HG03520 (cell line): Measurements from ENCODE around the gene HPGD.
"Not testable (repeated sequence)": the region's sequence is repeated elsewhere in the genome, so short reads cannot be mapped to it uniquely, and the experiment has no call there.

ENCODE experiments used
- ATAC-seq: cut with Tn5 transposase; IDR thresholded peaks from one replicate; pipeline ENCODE4 v1.9.1; 2021; ENCODE audit warnings: mild to moderate bottlenecking, moderate library complexity; ENCODE audit not compliant: unreplicated experiment

Gene HPGD

GRCh38 chr4:174528226-174528625 is 5.9 kb upstream of the HPGD start:
- ATAC-seq = no peak

DNA sequence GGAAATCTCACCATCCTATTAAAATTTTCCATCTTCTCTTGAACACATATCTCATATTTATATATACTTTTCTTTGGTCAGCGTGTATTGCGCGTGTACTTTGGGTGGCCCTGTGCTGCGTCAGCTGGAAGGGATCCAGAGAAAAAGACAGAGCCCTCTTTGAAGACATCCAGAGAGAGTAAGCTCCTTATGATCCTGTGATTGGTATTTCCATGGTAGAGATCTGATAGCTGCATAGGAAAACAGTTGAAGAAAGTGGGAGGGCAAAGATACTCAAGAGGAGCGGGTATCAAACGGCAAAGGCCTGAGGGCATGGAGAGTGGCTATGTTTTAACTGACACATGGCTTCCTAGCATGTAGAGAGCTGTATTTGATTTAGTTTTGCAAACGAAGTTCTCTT is 4.4 kb upstream of the HPGD start:
- ATAC-seq = no peak

GRCh38 chr4:174524242-174524641 is 2.0 kb upstream of the HPGD start:
- ATAC-seq = no peak

GRCh38 chr4:174523025-174523693 is 871 bp upstream of the HPGD start:
- ATAC-seq = no peak

DNA sequence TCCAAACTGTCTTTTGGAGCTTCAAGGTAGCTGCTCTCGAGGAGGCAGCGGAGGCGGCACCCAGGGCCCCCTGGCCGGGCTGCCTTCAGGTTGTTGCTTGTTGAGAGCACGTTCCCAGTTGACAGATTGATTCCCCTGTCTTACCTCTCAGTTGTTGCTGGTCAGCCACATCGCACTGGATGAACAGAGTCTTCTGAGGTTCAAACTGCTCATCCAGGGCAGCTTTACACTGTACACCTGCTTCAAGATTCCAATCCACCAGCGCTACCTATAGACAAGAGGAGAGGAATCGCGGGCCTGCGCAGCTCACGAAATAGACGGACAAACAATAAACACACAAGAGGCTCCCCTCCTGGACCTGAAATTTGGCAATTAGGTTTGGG is 497 bp downstream of the HPGD start:
- ATAC-seq = peak; percentile 33

DNA sequence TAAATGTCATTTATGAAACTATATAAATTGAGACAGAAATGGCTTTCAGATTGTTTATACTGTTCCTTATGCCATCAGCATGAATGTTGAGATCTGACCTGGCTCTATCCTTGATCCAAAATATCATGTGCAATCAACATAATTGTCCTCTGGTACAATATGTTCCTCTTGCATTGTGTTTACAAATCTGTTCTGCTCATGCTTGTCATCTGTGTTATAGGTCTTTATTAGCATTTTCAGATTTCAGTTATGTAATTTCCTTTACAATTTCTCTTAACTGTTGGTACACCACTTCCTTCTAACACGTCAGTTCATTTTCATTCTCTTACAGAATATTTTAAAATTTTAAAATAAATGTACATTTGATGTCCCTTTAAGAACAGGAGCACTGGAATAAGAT is 1.6 kb downstream of the HPGD start:
- ATAC-seq = no peak

- no peak for ATAC-seq
These were observed 4.5 kb downstream of the HPGD start for GRCh38 chr4:174517502-174518445.

GRCh38 chr4:174516794-174517193 is 5.5 kb downstream of the HPGD start:
- ATAC-seq = no peak

DNA sequence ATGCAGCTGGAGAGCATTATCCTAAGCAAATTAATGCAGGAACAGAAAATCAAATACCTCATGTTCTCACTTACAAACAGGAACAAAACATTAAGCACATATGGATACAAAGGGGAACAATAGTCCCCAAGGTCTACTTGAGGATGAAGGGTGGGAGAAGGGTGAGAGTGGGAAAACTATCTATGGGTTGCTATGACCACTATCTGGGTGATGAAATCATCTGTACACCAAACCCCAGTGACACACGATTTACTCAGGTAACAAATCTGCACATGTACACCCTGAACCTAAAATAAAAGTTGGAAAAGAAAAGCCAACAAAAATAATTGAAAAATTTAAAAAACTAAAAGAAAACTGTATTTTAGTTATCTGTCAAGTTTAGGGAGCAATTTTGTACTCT is 5.9 kb downstream of the HPGD start:
- ATAC-seq = no peak

DNA sequence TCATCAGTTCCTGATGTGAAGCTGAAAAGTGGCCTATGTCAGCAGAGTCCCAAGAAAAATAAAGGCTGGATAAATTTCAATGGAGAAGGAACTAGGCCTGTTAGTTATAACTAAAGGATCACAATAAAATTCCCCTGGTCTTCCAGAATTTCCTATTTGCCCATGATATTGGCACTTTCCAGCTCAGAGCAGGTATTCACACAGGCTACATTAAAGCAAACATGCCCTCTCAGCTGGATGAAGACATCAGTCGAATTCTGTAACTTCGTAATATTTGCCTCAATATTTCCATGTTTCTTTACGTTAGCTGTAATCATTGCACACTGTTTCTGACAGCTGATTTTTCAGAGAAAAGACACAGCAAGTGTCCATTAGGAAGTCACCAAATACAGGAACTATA is 9.5 kb downstream of the HPGD start:
- ATAC-seq = no peak

DNA sequence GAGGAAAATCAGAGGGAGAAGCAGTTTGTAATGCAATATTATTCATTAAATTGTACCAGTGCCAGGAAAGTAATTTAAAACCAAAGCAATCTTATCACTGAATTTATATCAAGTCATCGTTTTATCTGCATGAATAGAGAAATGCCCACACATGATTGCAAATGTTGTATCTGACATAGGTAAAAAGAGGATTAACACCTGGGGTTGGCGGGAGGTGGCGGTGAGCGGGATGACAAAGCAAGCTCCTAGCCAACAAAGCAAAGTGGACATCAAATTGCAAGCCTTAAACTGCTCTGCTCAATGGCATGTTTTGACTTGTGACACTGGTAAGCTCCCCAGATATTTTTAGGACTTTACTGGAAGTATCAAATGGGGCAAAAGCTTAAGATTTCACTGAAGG is 16.4 kb downstream of the HPGD start:
- no peak for ATAC-seq

DNA sequence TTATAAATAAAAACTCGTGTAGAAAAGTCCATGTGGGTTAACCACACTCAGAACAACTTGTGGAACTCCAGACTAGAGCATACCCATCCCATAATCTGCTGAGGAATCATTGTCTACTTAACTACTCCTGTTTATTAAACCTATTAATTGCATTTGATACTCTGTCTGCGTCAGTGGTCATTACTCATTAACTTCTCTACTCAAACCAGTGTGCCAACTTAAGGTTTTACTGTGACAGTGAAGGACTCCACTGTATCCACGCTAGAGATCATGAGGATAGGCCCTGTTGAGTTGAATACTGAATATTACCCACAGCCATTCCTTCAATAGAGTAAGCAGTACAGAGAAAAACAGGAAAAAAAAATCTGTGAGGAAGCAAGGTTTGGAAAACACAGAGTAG is 17.3 kb downstream of the HPGD start:
- no peak for ATAC-seq

DNA sequence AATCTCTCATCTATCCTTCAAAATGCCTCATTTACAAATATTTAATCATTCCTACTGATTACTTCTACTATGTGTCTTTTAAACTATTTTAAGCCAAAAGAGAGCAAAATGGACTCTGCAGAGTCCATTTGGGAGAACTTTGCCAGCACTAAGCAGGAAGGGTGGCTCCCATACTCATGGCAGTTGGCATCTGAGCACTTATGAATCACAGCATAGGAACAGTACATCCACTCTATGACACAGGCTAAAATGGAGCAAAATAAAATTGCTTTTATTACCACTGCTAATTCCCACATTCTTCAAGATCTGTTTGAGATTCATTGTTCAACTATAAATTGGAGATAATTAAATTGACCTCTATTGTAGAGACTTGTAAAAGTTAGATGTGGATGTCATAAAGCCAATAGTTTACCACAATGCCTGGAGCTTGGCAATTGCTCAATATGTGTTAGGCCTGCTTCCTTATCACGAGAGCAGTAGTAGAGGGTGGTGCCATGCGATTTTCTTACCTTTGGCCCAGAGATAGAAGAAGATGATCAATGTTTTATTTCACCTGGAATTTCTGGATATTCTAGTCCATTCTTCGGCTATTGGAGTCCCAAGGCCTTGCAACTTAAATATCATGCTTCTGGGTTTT is 19.1 kb downstream of the HPGD start:
- no peak for ATAC-seq

DNA sequence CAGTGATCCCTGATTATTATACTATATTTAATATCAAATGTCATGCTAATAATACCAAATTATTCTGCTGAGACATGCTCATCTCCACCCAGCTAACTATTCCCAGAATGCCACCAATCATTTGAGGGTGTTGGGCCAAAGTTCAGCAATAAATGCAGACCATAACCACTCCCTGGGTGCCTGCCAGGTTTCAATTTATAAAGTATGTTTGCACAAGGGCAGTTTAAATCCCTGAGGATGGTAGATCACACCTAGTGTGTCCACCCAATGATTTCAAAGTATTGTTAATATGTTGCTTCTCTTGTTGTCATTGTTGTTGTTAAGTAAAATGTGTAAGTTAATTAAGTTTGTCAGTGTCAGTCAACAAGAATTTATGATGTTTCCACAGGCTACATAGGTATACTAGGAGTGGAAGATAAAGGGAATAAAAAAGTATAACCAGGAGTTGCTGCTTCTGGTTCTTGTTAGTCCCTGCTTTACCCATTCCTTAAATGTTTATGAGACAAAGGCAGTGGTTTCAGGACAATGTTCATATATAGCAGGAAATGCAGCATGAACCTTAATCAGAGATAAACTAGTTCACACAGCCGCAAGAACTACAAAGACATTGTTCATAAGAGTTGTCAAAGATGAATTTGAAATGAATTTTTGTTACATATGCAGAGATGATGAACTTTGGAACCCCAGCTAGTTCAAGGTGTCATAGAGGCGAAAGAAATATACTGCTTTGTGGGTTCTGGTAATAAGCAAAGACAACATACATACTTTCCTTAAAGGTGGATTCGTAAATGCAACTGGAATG is 25.5 kb downstream of the HPGD start:
- no peak for ATAC-seq

GRCh38 chr4:174495626-174496025 is 26.7 kb downstream of the HPGD start:
- ATAC-seq = no peak

- no peak for ATAC-seq
These were observed 27.6 kb downstream of the HPGD start for GRCh38 chr4:174494726-174495125.

GRCh38 chr4:174494146-174494545 is 28.1 kb downstream of the HPGD start:
- no peak for ATAC-seq

DNA sequence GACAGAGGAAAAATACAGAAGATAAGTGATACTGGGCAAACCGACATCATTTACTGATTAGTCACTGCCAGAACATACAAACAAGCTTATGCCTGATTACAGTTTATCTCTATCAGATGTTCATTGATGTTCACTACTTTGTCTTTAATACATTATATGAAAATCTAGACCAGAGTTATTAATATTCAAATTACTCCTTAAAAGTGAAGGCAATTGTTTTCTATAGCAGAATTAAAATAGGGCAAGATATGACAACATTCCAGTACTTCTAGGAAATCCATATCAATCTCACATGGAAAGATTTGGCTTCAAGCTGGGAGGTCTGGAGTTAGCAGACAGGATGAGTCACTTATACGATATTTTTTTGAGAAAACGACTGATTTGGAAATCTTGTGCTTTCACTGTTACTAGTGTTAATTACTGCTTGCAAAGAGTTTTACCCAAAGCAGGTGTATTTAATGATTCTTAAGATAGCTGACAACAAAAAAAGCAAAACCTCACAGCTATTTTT is 31.8 kb downstream of the HPGD start:
- ATAC-seq = no peak

DNA sequence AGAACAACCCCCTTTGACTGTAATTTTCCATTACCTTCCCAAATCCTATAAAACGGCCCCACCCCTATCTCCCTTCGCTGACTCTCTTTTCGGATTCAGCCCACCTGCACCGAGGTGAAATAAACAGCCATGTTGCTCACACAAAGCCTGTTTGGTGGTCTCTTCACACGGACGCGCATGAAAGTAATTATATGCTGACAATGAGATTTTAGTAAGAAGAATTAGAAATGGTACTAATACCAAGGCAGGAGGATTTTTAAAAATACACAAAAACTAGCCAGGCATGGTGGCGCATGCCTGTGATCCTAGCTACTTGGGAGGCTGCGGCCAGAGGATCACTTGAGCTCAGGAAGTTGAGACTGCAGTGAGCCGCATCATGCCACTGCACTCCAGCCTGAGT is 33.9 kb downstream of the HPGD start:
- not testable (repeated sequence) for ATAC-seq

- ATAC-seq = no peak
These were observed 37.3 kb downstream of the HPGD start for GRCh38 chr4:174485025-174485424.

DNA sequence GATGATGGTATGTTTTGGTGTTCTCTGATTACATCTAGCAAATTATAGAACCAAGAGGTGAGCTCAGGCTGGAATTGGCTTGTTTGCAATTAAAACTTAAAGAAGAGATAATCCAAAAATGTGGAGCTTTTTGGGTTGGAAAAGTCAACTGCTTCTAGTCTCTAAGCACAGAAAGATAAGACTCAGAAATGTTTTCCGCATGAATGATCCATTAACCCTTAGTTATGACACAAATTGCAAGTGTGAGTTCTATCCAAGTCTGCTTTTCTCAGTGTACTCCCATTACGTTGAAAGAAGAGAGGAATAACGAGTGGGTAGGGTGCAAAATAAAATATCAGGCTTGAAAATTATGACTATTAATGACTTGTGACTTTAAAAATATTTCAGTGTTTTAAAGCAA is 38.5 kb downstream of the HPGD start:
- ATAC-seq = no peak
